ENCODE data around the gene IFIT2. TPM values are rescaled to one million over a fixed set of nuclear protein-coding genes. Genes with fewer than 3 reads are reported as not detected.

The IFIT2 gene
- total and polyA plus RNA-seq, 8 donors: 0.45 to 5.0 (median 1.6) TPM; not detected in 1

DNA sequence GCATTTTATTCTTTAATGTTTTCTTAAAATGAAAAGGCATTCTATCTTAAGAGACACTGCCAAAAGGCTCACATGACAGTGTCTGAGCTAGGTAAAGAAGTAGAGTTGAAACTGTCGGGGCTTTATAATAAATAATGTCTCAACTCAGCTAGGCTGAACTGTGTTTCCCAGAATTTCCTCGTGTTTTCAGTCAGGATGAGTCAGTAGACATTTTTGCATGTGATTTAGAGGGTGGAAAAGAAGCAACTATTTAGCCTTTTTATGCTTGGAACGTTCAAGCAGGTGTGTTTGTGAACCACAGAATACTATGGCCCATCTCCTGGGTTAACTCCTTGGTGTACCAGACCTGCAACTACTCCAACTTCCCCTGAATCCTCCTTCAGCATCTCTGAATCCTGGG, 26.9 kb upstream of the IFIT2 start:
- Histone ChIP-seq H3K9me3 (no peaks in the 10 kb centered on the region), H3K36me3 (no peaks in the 10 kb centered on the region), H3K4me1 (peaks cover 9 to 33% (median 24%) of the 10 kb centered on the region in 4 donors), H3K27me3 (no peaks in the 10 kb centered on the region), H3K4me3 (no peak overlapping the region), H3K27ac (peak overlapping the region in 1 of 5 donors; percentile 19)
- no peak for TF ChIP-seq POLR2AphosphoS5 (IDR thresholded peaks at IDR 0.05)
- TF ChIP-seq POLR2A (IDR thresholded peaks at IDR 0.05): no peak
- no peak for TF ChIP-seq EP300 (IDR thresholded peaks at IDR 0.05)
- TF ChIP-seq, protein P1, sequence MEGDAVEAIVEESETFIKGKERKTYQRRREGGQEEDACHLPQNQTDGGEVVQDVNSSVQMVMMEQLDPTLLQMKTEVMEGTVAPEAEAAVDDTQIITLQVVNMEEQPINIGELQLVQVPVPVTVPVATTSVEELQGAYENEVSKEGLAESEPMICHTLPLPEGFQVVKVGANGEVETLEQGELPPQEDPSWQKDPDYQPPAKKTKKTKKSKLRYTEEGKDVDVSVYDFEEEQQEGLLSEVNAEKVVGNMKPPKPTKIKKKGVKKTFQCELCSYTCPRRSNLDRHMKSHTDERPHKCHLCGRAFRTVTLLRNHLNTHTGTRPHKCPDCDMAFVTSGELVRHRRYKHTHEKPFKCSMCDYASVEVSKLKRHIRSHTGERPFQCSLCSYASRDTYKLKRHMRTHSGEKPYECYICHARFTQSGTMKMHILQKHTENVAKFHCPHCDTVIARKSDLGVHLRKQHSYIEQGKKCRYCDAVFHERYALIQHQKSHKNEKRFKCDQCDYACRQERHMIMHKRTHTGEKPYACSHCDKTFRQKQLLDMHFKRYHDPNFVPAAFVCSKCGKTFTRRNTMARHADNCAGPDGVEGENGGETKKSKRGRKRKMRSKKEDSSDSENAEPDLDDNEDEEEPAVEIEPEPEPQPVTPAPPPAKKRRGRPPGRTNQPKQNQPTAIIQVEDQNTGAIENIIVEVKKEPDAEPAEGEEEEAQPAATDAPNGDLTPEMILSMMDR (IDR thresholded peaks at IDR 0.05): no peak
- WGBS, 5 donors: 35 to 53% (median 42%) methylated on average over 3 of the region's 3 CpGs
- intact Hi-C loops (cut with DNase I; ENCODE audit: low total_unique reads): no loop called here
- DNase-seq: no peak

DNA sequence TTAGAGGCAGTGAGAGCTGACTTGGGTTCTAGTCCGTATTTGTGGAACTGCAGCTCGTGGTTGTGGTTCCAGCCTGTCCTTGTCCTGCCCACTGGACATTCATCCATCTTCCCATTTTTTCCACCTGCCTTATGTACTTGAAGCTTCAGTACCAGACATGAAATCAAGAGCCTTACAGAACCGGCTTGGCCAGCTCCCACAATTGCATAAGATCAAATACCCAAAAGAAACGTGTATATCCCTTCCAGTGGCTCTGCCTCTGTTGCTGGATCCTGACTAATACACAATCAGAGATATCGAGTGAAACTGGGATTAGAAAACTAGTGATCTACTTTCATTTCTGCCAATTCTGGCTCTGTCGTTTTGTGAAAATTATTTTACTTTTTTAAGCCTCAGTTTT, 26.5 kb upstream of the IFIT2 start:
- Histone ChIP-seq H3K27ac (peak overlapping the region in 1 of 5 donors; percentile 19), H3K27me3 (no peaks in the 10 kb centered on the region)
- intact Hi-C loops (cut with DNase I; ENCODE audit: low total_unique reads): no loop called here

DNA sequence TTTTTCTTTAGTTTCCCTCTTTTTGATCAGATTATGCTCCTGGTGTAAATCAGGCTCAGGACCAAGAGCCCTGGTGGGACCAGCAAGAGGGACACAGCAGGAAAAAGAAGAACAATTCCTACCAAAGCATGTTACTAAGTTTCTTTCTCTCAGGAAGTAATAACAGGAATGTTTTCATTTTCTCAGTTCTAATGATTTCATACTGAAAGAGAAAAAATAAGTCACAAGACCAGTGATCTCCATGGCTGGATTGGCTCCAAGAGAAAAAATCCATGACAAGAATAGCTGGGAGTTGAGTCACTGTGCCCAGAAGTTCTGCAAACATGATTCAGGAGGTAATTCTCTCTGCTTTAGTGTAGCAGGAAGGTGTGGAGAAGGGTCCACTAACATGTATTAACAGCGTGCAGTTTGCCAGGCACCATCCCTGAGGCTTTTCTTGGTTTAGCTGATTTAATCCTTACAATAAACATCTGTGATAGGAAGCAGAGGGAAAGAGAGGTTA, 23.8 kb upstream of the IFIT2 start:
- 10 to 25% (median 15%) methylated on average over 1 of the region's 1 CpG for WGBS, 5 donors
- Histone ChIP-seq H3K27ac (peak overlapping the region; percentile 68 to 85 (median 75)), H3K9me3 (no peaks in the 10 kb centered on the region), H3K4me3 (no peak overlapping the region), H3K4me1 (peaks cover 9 to 42% (median 27%) of the 10 kb centered on the region in 4 donors), H3K36me3 (no peaks in the 10 kb centered on the region), H3K27me3 (no peaks in the 10 kb centered on the region)
- intact Hi-C loops (cut with DNase I; ENCODE audit: low total_unique reads): no loop called here
- no peak for TF ChIP-seq EP300 (IDR thresholded peaks at IDR 0.05)
- TF ChIP-seq POLR2AphosphoS5 (IDR thresholded peaks at IDR 0.05): peak; percentile 26 to 88 (median 37)
- TF ChIP-seq, protein P1 (IDR thresholded peaks at IDR 0.05): no peak
- DNase-seq: peak in 1 of 2 donors; percentile 90

More for the DNA sequence above, 26.5 kb upstream of the IFIT2 start:
- 60 to 68% (median 62%) methylated on average over 6 of the region's 6 CpGs for WGBS, 5 donors
- DNase-seq: no peak
- Histone ChIP-seq H3K36me3 (no peaks in the 10 kb centered on the region), H3K4me3 (no peak overlapping the region), H3K9me3 (no peaks in the 10 kb centered on the region), H3K4me1 (peaks cover 9 to 34% (median 24%) of the 10 kb centered on the region in 4 donors)
- no peak for TF ChIP-seq POLR2A (IDR thresholded peaks at IDR 0.05)
- TF ChIP-seq, protein P1 (IDR thresholded peaks at IDR 0.05): no peak
- TF ChIP-seq POLR2AphosphoS5 (IDR thresholded peaks at IDR 0.05): no peak
- no peak for TF ChIP-seq EP300 (IDR thresholded peaks at IDR 0.05)

DNA sequence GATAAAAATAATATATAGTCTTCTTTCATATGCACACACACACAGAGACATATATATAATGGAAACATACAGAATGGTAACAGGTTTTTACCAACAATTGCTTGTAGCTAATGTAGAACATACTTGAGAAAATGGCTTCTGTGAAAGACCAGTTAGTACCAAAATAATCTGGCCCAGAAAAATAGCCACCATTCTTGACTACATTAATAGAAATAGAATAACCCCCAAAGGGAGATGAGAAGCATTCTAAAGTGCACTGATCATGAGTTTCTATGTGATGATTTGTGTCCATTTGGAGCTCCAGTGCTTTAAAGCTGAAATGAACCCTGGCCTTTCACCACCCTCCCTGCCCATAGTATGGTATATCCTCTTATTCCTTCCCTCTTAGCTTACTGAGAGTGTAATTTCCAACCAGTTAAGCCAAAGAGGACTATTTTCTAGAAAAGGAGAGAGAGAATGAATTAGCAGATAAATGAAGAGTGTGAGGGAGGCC, 22.9 kb upstream of the IFIT2 start:
- Histone ChIP-seq H3K27me3 (no peaks in the 10 kb centered on the region), H3K27ac (peak overlapping the region in 4 of 5 donors; percentile 69 to 85 (median 78)), H3K4me3 (no peak overlapping the region), H3K9me3 (no peaks in the 10 kb centered on the region), H3K4me1 (peaks cover 14 to 50% (median 35%) of the 10 kb centered on the region in 4 donors), H3K36me3 (no peaks in the 10 kb centered on the region)
- no peak for TF ChIP-seq EP300 (IDR thresholded peaks at IDR 0.05)
- no peak for TF ChIP-seq POLR2A (IDR thresholded peaks at IDR 0.05)
- no peak for TF ChIP-seq POLR2AphosphoS5 (IDR thresholded peaks at IDR 0.05)
- TF ChIP-seq, protein P1 (IDR thresholded peaks at IDR 0.05): no peak
- intact Hi-C loops (cut with DNase I; ENCODE audit: low total_unique reads): no loop called here
- no peak for DNase-seq
